ENCODE measurements around the gene DLG1.

The DLG1 gene

GRCh38 chr3:197311591-197311990, 13.2 kb upstream of the DLG1 start:
- H3K4me1 ChIP-seq: no peaks in the 10 kb centered on the region
- no peaks in the 10 kb centered on the region for H3K36me3 ChIP-seq
- DNase-seq: no peak
- no peaks in the 10 kb centered on the region for H3K27me3 ChIP-seq
- no peak for TF ChIP-seq CTCF (IDR thresholded peaks at IDR 0.05; ENCODE audit: low read depth, low read length)
- H3K4me3 ChIP-seq (ENCODE audit: low read depth, low read length): no peak overlapping the region
- no peaks in the 10 kb centered on the region for H3K9me3 ChIP-seq

- no peaks in the 10 kb centered on the region for H3K4me1 ChIP-seq
- DNase-seq: no peak
- no peaks in the 10 kb centered on the region for H3K27me3 ChIP-seq
- H3K4me3 ChIP-seq (ENCODE audit: low read depth, low read length): no peak overlapping the region
- no peak for TF ChIP-seq CTCF (IDR thresholded peaks at IDR 0.05; ENCODE audit: low read depth, low read length)
- no peaks in the 10 kb centered on the region for H3K36me3 ChIP-seq
- no peaks in the 10 kb centered on the region for H3K9me3 ChIP-seq
Measured at GRCh38 chr3:197309528-197310361, 11.3 kb upstream of the DLG1 start.

- Histone ChIP-seq H3K4me1 (no peaks in the 10 kb centered on the region), H3K27me3 (no peaks in the 10 kb centered on the region), H3K9me3 (no peaks in the 10 kb centered on the region), H3K4me3 (ENCODE audit: low read depth, low read length) (no peak overlapping the region), H3K36me3 (no peaks in the 10 kb centered on the region)
- DNase-seq: no peak
- no peak for TF ChIP-seq CTCF (IDR thresholded peaks at IDR 0.05; ENCODE audit: low read depth, low read length)
Measured at GRCh38 chr3:197308591-197308990, 10.2 kb upstream of the DLG1 start.

- Histone ChIP-seq H3K36me3 (no peaks in the 10 kb centered on the region), H3K27me3 (no peaks in the 10 kb centered on the region), H3K9me3 (no peaks in the 10 kb centered on the region), H3K4me1 (no peaks in the 10 kb centered on the region), H3K4me3 (ENCODE audit: low read depth, low read length) (no peak overlapping the region)
- no peak for DNase-seq
- no peak for TF ChIP-seq CTCF (IDR thresholded peaks at IDR 0.05; ENCODE audit: low read depth, low read length)
Measured at GRCh38 chr3:197306374-197307086, 8.1 kb upstream of the DLG1 start.

GRCh38 chr3:197305854-197306253, 7.4 kb upstream of the DLG1 start:
- Histone ChIP-seq H3K27me3 (no peaks in the 10 kb centered on the region), H3K9me3 (no peaks in the 10 kb centered on the region), H3K4me3 (ENCODE audit: low read depth, low read length) (no peak overlapping the region), H3K36me3 (no peaks in the 10 kb centered on the region), H3K4me1 (no peaks in the 10 kb centered on the region)
- no peak for DNase-seq
- TF ChIP-seq CTCF (IDR thresholded peaks at IDR 0.05; ENCODE audit: low read depth, low read length): no peak

GRCh38 chr3:197303452-197303851, 5.0 kb upstream of the DLG1 start:
- no peak for DNase-seq
- no peaks in the 10 kb centered on the region for H3K36me3 ChIP-seq
- TF ChIP-seq CTCF (IDR thresholded peaks at IDR 0.05; ENCODE audit: low read depth, low read length): no peak
- H3K27me3 ChIP-seq: no peaks in the 10 kb centered on the region
- no peaks in the 10 kb centered on the region for H3K9me3 ChIP-seq
- H3K4me1 ChIP-seq: no peaks in the 10 kb centered on the region
- H3K4me3 ChIP-seq (ENCODE audit: low read depth, low read length): no peak overlapping the region
